GM23248 (cell line): ENCODE data around the gene MTFMT.

Experiments used
- EZH2 ChIP-seq: fragments of 200-600 bp; sonication (generic); IDR thresholded peaks from 2 replicates; pipeline ENCODE4 v1.6.1; 2018; ENCODE audit warnings: antibody characterized with exemption, mild to moderate bottlenecking; ENCODE audit not compliant: insufficient read depth, poor library complexity, severe bottlenecking
- EZH2phosphoT487 ChIP-seq: fragments of 200-600 bp; sonication (generic); IDR thresholded peaks from 2 replicates; pipeline ENCODE4 v1.6.1; 2018; ENCODE audit warnings: antibody characterized with exemption, moderate library complexity, mild to moderate bottlenecking, low read depth; ENCODE audit not compliant: insufficient read depth

DNA sequence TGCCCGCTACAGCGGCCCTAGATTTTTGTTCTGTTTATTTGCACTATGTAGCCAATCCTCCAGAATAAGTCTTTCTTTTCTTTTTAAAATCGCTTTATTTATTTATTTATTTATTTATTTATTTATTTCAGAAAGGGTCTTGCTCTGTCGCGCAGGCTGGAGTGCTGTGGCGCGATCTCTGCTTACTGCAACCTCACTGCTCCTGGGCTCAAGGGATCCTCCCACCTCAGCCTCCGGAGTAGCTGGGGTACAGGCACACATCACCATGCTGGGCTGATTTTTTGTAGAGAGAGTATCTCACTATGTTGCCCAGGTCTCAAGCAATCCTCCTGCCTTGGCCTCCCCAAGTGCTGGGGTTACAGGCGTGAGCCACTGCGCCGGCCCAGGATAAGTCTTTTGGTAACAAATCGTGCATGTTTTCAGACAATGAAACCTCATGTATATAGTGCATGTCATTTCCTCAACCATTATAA lies 333 bp upstream of the MTFMT start:
- TF ChIP-seq EZH2: no peak
- no peak for TF ChIP-seq EZH2phosphoT487
